Astrocyte (in vitro differentiated cells and primary cell): ENCODE data around the gene DUSP21. TPM values are rescaled to one million over a fixed set of nuclear protein-coding genes. Genes with fewer than 3 reads are reported as not detected.
"Not testable (repeated sequence)": the region's sequence is repeated elsewhere in the genome, so short reads cannot be mapped to it uniquely, and the experiment has no call there.

Experiments
- DNase-seq: peaks from one replicate; pipeline ENCODE4 v3.0.0-alpha.2; 2010; ENCODE audit warnings: low read depth
- FAIRE-seq: peaks from 2 replicates; lab custom pipeline; 2011; peaks lifted over from hg19 to GRCh38; lab: Jason Lieb, UNC
- H2AFZ ChIP-seq: 2 replicates; pipeline ENCODE4 v1.6.0; 2012; ENCODE audit warnings: low read depth, low read length, inconsistent platforms
- H3K27ac ChIP-seq: 2 replicates; pipeline ENCODE4 v1.5.1; 2011; ENCODE audit warnings: low read depth, low read length, inconsistent platforms
- H3K27me3 ChIP-seq: 2 replicates; pipeline ENCODE4 v1.6.0; 2011; ENCODE audit warnings: low read length, inconsistent platforms; ENCODE audit not compliant: insufficient read depth
- H3K36me3 ChIP-seq: 2 replicates; pipeline ENCODE4 v1.5.1; 2011; ENCODE audit warnings: low read length, inconsistent platforms; ENCODE audit not compliant: insufficient read depth
- H3K4me1 ChIP-seq: 2 replicates; pipeline ENCODE4 v1.5.1; 2011; ENCODE audit warnings: low read length, inconsistent platforms; ENCODE audit not compliant: insufficient read depth
- H3K4me2 ChIP-seq: 2 replicates; pipeline ENCODE4 v1.6.0; 2012; ENCODE audit warnings: low read length, inconsistent platforms
- H3K4me3 ChIP-seq: 2 replicates; pipeline ENCODE4 v1.5.1; 2011; ENCODE audit warnings: low read depth, mild to moderate bottlenecking, low read length, inconsistent platforms; ENCODE audit not compliant: insufficient read depth
- H3K79me2 ChIP-seq: 2 replicates; pipeline ENCODE4 v1.6.0; 2012; ENCODE audit warnings: mild to moderate bottlenecking, low read length, inconsistent platforms; ENCODE audit not compliant: insufficient read depth
- H3K9ac ChIP-seq: 2 replicates; pipeline ENCODE4 v1.6.0; 2012; ENCODE audit warnings: mild to moderate bottlenecking, low read length, inconsistent platforms
- H3K9me3 ChIP-seq: 2 replicates; pipeline ENCODE4 v1.5.1; 2012; ENCODE audit warnings: low read depth, mild to moderate bottlenecking, low read length, inconsistent platforms; ENCODE audit not compliant: insufficient read depth
- H4K20me1 ChIP-seq: 2 replicates; pipeline ENCODE4 v1.6.0; 2012; ENCODE audit warnings: low read length, inconsistent platforms; ENCODE audit not compliant: insufficient read depth
- H3K27ac Mint-ChIP-seq: one replicate; pipeline ENCODE4 v1.8.0; 2021; ENCODE audit warnings: mild to moderate bottlenecking, mixed read lengths; ENCODE audit not compliant: unreplicated experiment
- H3K27me3 Mint-ChIP-seq: one replicate; pipeline ENCODE4 v1.8.0; 2021; ENCODE audit warnings: low read depth, mixed read lengths; ENCODE audit not compliant: unreplicated experiment
- H3K36me3 Mint-ChIP-seq: one replicate; pipeline ENCODE4 v1.8.0; 2021; ENCODE audit warnings: low read depth, mixed read lengths; ENCODE audit not compliant: unreplicated experiment
- H3K4me1 Mint-ChIP-seq: one replicate; pipeline ENCODE4 v1.8.0; 2021; ENCODE audit warnings: low read depth, mixed read lengths; ENCODE audit not compliant: unreplicated experiment
- H3K4me3 Mint-ChIP-seq: one replicate; pipeline ENCODE4 v1.8.0; 2021; ENCODE audit warnings: mild to moderate bottlenecking, moderate library complexity, mixed read lengths; ENCODE audit not compliant: unreplicated experiment
- H3K9me3 Mint-ChIP-seq: one replicate; pipeline ENCODE4 v1.8.0; 2021; ENCODE audit warnings: mild to moderate bottlenecking, mixed read lengths; ENCODE audit not compliant: unreplicated experiment
- CTCF ChIP-seq: IDR thresholded peaks from 2 replicates; pipeline ENCODE4 v1.5.1; 2011; ENCODE audit warnings: low read depth, mild to moderate bottlenecking, inconsistent platforms, low read length, moderate library complexity; ENCODE audit not compliant: insufficient read depth
- EZH2 ChIP-seq: IDR thresholded peaks from 2 replicates; pipeline ENCODE4 v1.6.1; 2012; ENCODE audit warnings: mild to moderate bottlenecking, low read length, inconsistent platforms; ENCODE audit not compliant: insufficient read depth
- total RNA-seq: library from RNA; stranded (reverse); gene quantifications from 2 replicates; pipeline ENCODE4 v1.2.1, GENCODE V29; 2021

The DUSP21 gene
- total RNA-seq, 1 donor from 2014 or later = not detected

- DNase-seq = no peak
- H3K9me3 ChIP-seq = no peaks in the 10 kb centered on the region
- H3K27ac ChIP-seq = no peak overlapping the region
- no peak overlapping the region for H3K27ac Mint-ChIP-seq
- H3K4me1 Mint-ChIP-seq = no peaks in the 10 kb centered on the region
- no peak for FAIRE-seq
- no peaks in the 10 kb centered on the region for H3K9me3 Mint-ChIP-seq
- no peaks in the 10 kb centered on the region for H3K27me3 Mint-ChIP-seq
- no peaks in the 10 kb centered on the region for H3K36me3 Mint-ChIP-seq
- H3K79me2 ChIP-seq = no peaks in the 10 kb centered on the region
- no peaks in the 10 kb centered on the region for H3K27me3 ChIP-seq
- H3K4me3 ChIP-seq = no peak overlapping the region
- no peaks in the 10 kb centered on the region for H3K4me1 ChIP-seq
- H3K4me2 ChIP-seq = no peak overlapping the region
- no peak overlapping the region for H3K9ac ChIP-seq
- no peak overlapping the region for H3K4me3 Mint-ChIP-seq
- no peaks in the 10 kb centered on the region for H3K36me3 ChIP-seq
- H4K20me1 ChIP-seq = no peaks in the 10 kb centered on the region
- no peak overlapping the region for H2AFZ ChIP-seq
- no peak for TF ChIP-seq EZH2
- no peak for TF ChIP-seq CTCF
These were observed 383 bp downstream of the DUSP21 start for GRCh38 chrX:44844204-44844603.

GRCh38 chrX:44850891-44851290, 7.1 kb downstream of the DUSP21 start:
- H3K4me2 ChIP-seq, H3K27ac ChIP-seq, H3K27me3 ChIP-seq, H4K20me1 ChIP-seq, FAIRE-seq, DNase-seq, H3K27ac Mint-ChIP-seq, H3K9me3 ChIP-seq, H3K4me1 ChIP-seq, H3K4me1 Mint-ChIP-seq, H2AFZ ChIP-seq, H3K27me3 Mint-ChIP-seq, H3K9ac ChIP-seq, H3K79me2 ChIP-seq, H3K36me3 ChIP-seq, H3K4me3 Mint-ChIP-seq, H3K9me3 Mint-ChIP-seq, H3K4me3 ChIP-seq, H3K36me3 Mint-ChIP-seq: not testable (repeated sequence)

- Histone ChIP-seq H2AFZ (no peak overlapping the region), H3K9ac (peak overlapping the region; percentile 89), H3K4me1 (no peaks in the 10 kb centered on the region), H3K36me3 (no peaks in the 10 kb centered on the region), H3K27me3 (no peaks in the 10 kb centered on the region), H3K27ac (no peak overlapping the region), H3K9me3 (no peaks in the 10 kb centered on the region), H3K4me2 (peak overlapping the region; percentile 85), H3K4me3 (peak overlapping the region; percentile 86), H3K79me2 (peaks cover 43% of the 10 kb centered on the region), H4K20me1 (peaks cover 16% of the 10 kb centered on the region)
- Mint-ChIP-seq H3K9me3 (no peaks in the 10 kb centered on the region), H3K27ac (peak overlapping the region; percentile 67), H3K4me1 (peaks cover 3% of the 10 kb centered on the region), H3K4me3 (peak overlapping the region; percentile 76), H3K36me3 (no peaks in the 10 kb centered on the region), H3K27me3 (no peaks in the 10 kb centered on the region)
- FAIRE-seq (peak; percentile 80), DNase-seq (no peak)
- no peak for TF ChIP-seq EZH2
- TF ChIP-seq CTCF = no peak
These were observed 27.4 kb downstream of the DUSP21 start for GRCh38 chrX:44871114-44871645.
